Measurements from ENCODE around the gene KCND2. TPM values are rescaled to one million over a fixed set of nuclear protein-coding genes. Genes with fewer than 3 reads are reported as not detected.

The KCND2 gene
- total RNA-seq, 1 experiment from 2014 or later, result not detected

GRCh38 chr7:120473352-120473751 lies 200.4 kb downstream of the KCND2 start:
- DNase-seq (ENCODE audit: low read depth, low spot score), result no peak
- in situ Hi-C loops (cut with HindIII; ENCODE audit: low pct_unique_long_range_greater_than_20kb, low sequenced_read_pairs) (no loop called here), intact Hi-C loops (cut with micrococcal nuclease; ENCODE audit: unreplicated experiment) (no loop called here)
- ChIA-PET POLR2A (no interaction called here), CTCF (no interaction called here)
- no peaks in the 10 kb centered on the region for H3K36me3 ChIP-seq (ENCODE audit: control insufficient read depth, insufficient read depth, low read length)
- no peak for ATAC-seq
- H3K4me1 ChIP-seq (ENCODE audit: control insufficient read depth, insufficient read depth, low read length), result no peaks in the 10 kb centered on the region
- TF ChIP-seq TCF7L2 (IDR thresholded peaks at IDR 0.05; ENCODE audit: low read depth, low read length), result no peak
- no peaks in the 10 kb centered on the region for H3K9me3 ChIP-seq (ENCODE audit: control insufficient read depth, insufficient read depth, low read depth, low read length)
- no peak overlapping the region for H3K27ac ChIP-seq (ENCODE audit: low read length)
- no TSS peak for BruUV-seq (replicated peaks)
- no peak overlapping the region for H3K4me3 ChIP-seq (ENCODE audit: low read depth in 2 of 2, low read length in 2 of 2)
- H3K27me3 ChIP-seq (ENCODE audit: control insufficient read depth, insufficient read depth, low read length), result no peaks in the 10 kb centered on the region

GRCh38 chr7:120475994-120476393 lies 203.0 kb downstream of the KCND2 start:
- ATAC-seq (no peak), DNase-seq (ENCODE audit: low read depth, low spot score) (no peak)
- no peak overlapping the region for H3K4me3 ChIP-seq (ENCODE audit: low read depth in 2 of 2, low read length in 2 of 2)
- ChIA-PET POLR2A (no interaction called here), CTCF (no interaction called here)
- BruUV-seq (replicated peaks), result no TSS peak
- H3K36me3 ChIP-seq (ENCODE audit: control insufficient read depth, insufficient read depth, low read length), result no peaks in the 10 kb centered on the region
- in situ Hi-C loops (cut with HindIII; ENCODE audit: low pct_unique_long_range_greater_than_20kb, low sequenced_read_pairs) (no loop called here), intact Hi-C loops (cut with micrococcal nuclease; ENCODE audit: unreplicated experiment) (no loop called here)
- H3K4me1 ChIP-seq (ENCODE audit: control insufficient read depth, insufficient read depth, low read length), result no peaks in the 10 kb centered on the region
- H3K27ac ChIP-seq (ENCODE audit: low read length), result no peak overlapping the region
- no peak for TF ChIP-seq REST (IDR thresholded peaks at IDR 0.05; ENCODE audit: insufficient read depth in 1 of 2, low read depth in 2 of 2, low read length in 1 of 2)
- H3K9me3 ChIP-seq (ENCODE audit: control insufficient read depth, insufficient read depth, low read depth, low read length), result no peaks in the 10 kb centered on the region
- H3K27me3 ChIP-seq (ENCODE audit: control insufficient read depth, insufficient read depth, low read length), result no peaks in the 10 kb centered on the region

GRCh38 chr7:120480472-120480871 lies 207.5 kb downstream of the KCND2 start:
- no peak overlapping the region for H3K4me3 ChIP-seq (ENCODE audit: low read depth in 2 of 2, low read length in 2 of 2)
- no peak for DNase-seq (ENCODE audit: low read depth, low spot score)
- H3K9me3 ChIP-seq (ENCODE audit: control insufficient read depth, insufficient read depth, low read depth, low read length), result no peaks in the 10 kb centered on the region
- TF ChIP-seq REST (IDR thresholded peaks at IDR 0.05; ENCODE audit: insufficient read depth in 1 of 2, low read depth in 2 of 2, low read length in 1 of 2), result no peak
- TF ChIP-seq TCF7L2 (IDR thresholded peaks at IDR 0.05; ENCODE audit: low read depth, low read length), result no peak
- no peak for TF ChIP-seq CTCF (IDR thresholded peaks at IDR 0.05)
- no peak for TF ChIP-seq SIN3A (IDR thresholded peaks at IDR 0.05; ENCODE audit: borderline replicate concordance, insufficient read depth, low read depth, low read length)
- TF ChIP-seq POLR2AphosphoS5 (IDR thresholded peaks at IDR 0.05; ENCODE audit: low read depth, low read length), result no peak
- no TSS peak for BruUV-seq (replicated peaks)
- H3K36me3 ChIP-seq (ENCODE audit: control insufficient read depth, insufficient read depth, low read length), result no peaks in the 10 kb centered on the region
- POLR2A ChIA-PET, result no interaction called here
- no peaks in the 10 kb centered on the region for H3K4me1 ChIP-seq (ENCODE audit: control insufficient read depth, insufficient read depth, low read length)
- no peak overlapping the region for H3K27ac ChIP-seq (ENCODE audit: low read length)
- CTCF ChIA-PET, result no interaction called here
- ATAC-seq, result no peak
- intact Hi-C loops (cut with micrococcal nuclease; ENCODE audit: unreplicated experiment), result no loop called here
- H3K27me3 ChIP-seq (ENCODE audit: control insufficient read depth, insufficient read depth, low read length), result no peaks in the 10 kb centered on the region
- in situ Hi-C loops (cut with HindIII; ENCODE audit: low pct_unique_long_range_greater_than_20kb, low sequenced_read_pairs), result no loop called here

Data from Panc1 (cell line).